ENCODE data around the gene GABPA.
"Not testable (repeated sequence)": the region's sequence is repeated elsewhere in the genome, so short reads cannot be mapped to it uniquely, and the experiment has no call there.

Gene GABPA

GRCh38 chr21:25742900-25743299, 8.1 kb downstream of the GABPA start:
- no peak for DNase-seq

GRCh38 chr21:25744854-25745253, 10.1 kb downstream of the GABPA start:
- DNase-seq = no peak

- no peak for DNase-seq
Observed at GRCh38 chr21:25750085-25750484, 15.3 kb downstream of the GABPA start.

GRCh38 chr21:25752416-25752815, 17.6 kb downstream of the GABPA start:
- DNase-seq = no peak

- no peak for DNase-seq
Observed at GRCh38 chr21:25756190-25756932, 21.6 kb downstream of the GABPA start.

GRCh38 chr21:25757531-25757930, 22.8 kb downstream of the GABPA start:
- DNase-seq = no peak

- no peak for DNase-seq
Observed at GRCh38 chr21:25759573-25759972, 24.8 kb downstream of the GABPA start.

GRCh38 chr21:25760061-25760460, 25.3 kb downstream of the GABPA start:
- no peak for DNase-seq

GRCh38 chr21:25760677-25761076, 25.9 kb downstream of the GABPA start:
- no peak for DNase-seq

GRCh38 chr21:25764065-25764464, 29.3 kb downstream of the GABPA start:
- no peak for DNase-seq

GRCh38 chr21:25767921-25768320, 33.1 kb downstream of the GABPA start:
- no peak for DNase-seq

GRCh38 chr21:25772686-25773085, 37.9 kb downstream of the GABPA start:
- DNase-seq = no peak

- DNase-seq = no peak
Observed at GRCh38 chr21:25776440-25776839, 41.7 kb downstream of the GABPA start.

GRCh38 chr21:25778126-25778875, 43.5 kb downstream of the GABPA start:
- not testable (repeated sequence) for DNase-seq

- DNase-seq = no peak
Observed at GRCh38 chr21:25788677-25789076, 53.9 kb downstream of the GABPA start.

GRCh38 chr21:25790122-25790877, 55.5 kb downstream of the GABPA start:
- DNase-seq = no peak

GRCh38 chr21:25790878-25791204, 56.1 kb downstream of the GABPA start:
- DNase-seq = no peak

GRCh38 chr21:25791319-25791718, 56.5 kb downstream of the GABPA start:
- no peak for DNase-seq

GRCh38 chr21:25801217-25802014, 66.6 kb downstream of the GABPA start:
- DNase-seq = peak; percentile 76 to 77

- DNase-seq = no peak
Observed at GRCh38 chr21:25806060-25806459, 71.3 kb downstream of the GABPA start.

GRCh38 chr21:25807191-25807590, 72.4 kb downstream of the GABPA start:
- no peak for DNase-seq

GRCh38 chr21:25809013-25809412, 74.2 kb downstream of the GABPA start:
- DNase-seq = no peak

GRCh38 chr21:25811186-25811585, 76.4 kb downstream of the GABPA start:
- DNase-seq = no peak
